ENCODE results near the gene PNPLA6.

DNA sequence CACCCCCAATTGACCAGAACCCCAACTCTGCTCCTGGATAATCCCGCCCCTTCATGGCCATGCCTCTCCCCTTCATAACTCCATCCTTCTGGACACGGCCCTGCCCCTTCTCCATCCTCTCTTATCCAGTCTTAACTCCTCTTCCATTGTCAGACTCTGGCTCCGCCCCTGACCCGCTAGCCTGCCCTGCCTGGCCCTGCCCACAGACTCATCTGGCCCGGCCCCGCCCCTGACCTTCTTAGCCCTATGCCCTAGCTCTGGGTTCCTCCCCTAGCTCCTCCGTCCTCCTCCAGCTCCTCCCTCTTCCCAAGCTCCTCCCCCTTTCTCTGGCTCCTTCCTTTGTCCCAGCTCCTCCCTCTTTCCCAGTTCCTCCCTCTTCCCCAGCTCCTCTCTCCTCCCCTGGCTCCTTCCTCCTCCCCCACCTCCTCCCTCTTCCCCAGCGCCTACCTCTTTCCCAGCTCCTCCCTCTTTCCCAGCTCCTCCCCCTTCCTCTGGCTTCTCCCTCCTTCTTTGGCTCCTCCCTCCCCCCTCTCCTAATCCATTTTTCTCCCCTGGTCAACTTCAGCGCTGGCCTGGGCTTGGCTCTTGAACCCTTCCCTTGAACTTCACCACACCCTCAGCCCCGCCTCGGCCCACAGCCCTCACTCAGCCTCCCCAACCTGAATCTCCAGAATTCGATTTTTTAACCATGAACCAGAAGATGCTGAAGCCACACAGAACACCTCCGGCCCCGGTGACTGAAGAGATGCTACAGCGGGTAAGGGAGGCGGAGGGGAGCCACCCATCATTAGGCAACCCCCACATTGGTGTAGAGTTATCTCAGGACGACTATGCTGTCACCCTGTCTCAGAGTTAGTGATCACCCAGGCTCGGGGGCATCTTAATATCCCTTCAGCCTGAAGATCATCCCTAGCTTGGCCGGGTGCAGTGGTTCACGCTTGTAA is 28.9 kb upstream of the PNPLA6 start:
- TF ChIP-seq, protein P1, sequence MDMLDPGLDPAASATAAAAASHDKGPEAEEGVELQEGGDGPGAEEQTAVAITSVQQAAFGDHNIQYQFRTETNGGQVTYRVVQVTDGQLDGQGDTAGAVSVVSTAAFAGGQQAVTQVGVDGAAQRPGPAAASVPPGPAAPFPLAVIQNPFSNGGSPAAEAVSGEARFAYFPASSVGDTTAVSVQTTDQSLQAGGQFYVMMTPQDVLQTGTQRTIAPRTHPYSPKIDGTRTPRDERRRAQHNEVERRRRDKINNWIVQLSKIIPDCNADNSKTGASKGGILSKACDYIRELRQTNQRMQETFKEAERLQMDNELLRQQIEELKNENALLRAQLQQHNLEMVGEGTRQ (IDR thresholded peaks at IDR 0.05; ENCODE audit: low read depth, low read length): no peak
- TF ChIP-seq, protein P1 (CRISPR knock-in tag; IDR thresholded peaks at IDR 0.05; ENCODE audit: borderline replicate concordance): no peak
- TF ChIP-seq, protein P2, sequence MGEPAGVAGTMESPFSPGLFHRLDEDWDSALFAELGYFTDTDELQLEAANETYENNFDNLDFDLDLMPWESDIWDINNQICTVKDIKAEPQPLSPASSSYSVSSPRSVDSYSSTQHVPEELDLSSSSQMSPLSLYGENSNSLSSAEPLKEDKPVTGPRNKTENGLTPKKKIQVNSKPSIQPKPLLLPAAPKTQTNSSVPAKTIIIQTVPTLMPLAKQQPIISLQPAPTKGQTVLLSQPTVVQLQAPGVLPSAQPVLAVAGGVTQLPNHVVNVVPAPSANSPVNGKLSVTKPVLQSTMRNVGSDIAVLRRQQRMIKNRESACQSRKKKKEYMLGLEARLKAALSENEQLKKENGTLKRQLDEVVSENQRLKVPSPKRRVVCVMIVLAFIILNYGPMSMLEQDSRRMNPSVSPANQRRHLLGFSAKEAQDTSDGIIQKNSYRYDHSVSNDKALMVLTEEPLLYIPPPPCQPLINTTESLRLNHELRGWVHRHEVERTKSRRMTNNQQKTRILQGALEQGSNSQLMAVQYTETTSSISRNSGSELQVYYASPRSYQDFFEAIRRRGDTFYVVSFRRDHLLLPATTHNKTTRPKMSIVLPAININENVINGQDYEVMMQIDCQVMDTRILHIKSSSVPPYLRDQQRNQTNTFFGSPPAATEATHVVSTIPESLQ (CRISPR knock-in tag; conservative IDR thresholded peaks at IDR 0.05): no peak
- TF ChIP-seq FOXP1 (IDR thresholded peaks at IDR 0.05): no peak
- TF ChIP-seq FOXP1 (CRISPR knock-in tag; IDR thresholded peaks at IDR 0.05): no peak

Data from HepG2 (cell line).